Forelimb muscle (tissue), 1 donor: ENCODE results near the gene ANKIB1. TPM values are rescaled to one million over a fixed set of nuclear protein-coding genes. Genes with fewer than 3 reads are reported as not detected.
"Not testable (repeated sequence)": the region's sequence is repeated elsewhere in the genome, so short reads cannot be mapped to it uniquely, and the experiment has no call there.

ENCODE experiments used
- DNase-seq: peaks from one replicate; pipeline ENCODE4 v3.0.0-alpha.2; 2013; ENCODE audit warnings: low read depth
- polyA plus RNA-seq: library from polyadenylated mRNA; unstranded; fragments of 120-200 nt; gene quantifications from one replicate; pipeline ENCODE4 v1.2.1, GENCODE V29; 2013; ENCODE audit not compliant: insufficient read length

ANKIB1 gene
- polyA plus RNA-seq, 1 donor, result 24.7 TPM

- no peak for DNase-seq
Measured at GRCh38 chr7:92402920-92403759, 157.4 kb downstream of the ANKIB1 start.

- DNase-seq, result no peak
Measured at GRCh38 chr7:92403760-92404074, 157.9 kb downstream of the ANKIB1 start.

- no peak for DNase-seq
Measured at GRCh38 chr7:92404170-92404614, 158.4 kb downstream of the ANKIB1 start.

GRCh38 chr7:92409357-92409756, 163.6 kb downstream of the ANKIB1 start:
- DNase-seq, result no peak

- not testable (repeated sequence) for DNase-seq
Measured at GRCh38 chr7:92410162-92410561, 164.4 kb downstream of the ANKIB1 start.

GRCh38 chr7:92412745-92413144, 167.0 kb downstream of the ANKIB1 start:
- DNase-seq, result no peak

- no peak for DNase-seq
Measured at GRCh38 chr7:92413550-92413949, 167.8 kb downstream of the ANKIB1 start.

GRCh38 chr7:92415225-92415624, 169.5 kb downstream of the ANKIB1 start:
- no peak for DNase-seq

DNA sequence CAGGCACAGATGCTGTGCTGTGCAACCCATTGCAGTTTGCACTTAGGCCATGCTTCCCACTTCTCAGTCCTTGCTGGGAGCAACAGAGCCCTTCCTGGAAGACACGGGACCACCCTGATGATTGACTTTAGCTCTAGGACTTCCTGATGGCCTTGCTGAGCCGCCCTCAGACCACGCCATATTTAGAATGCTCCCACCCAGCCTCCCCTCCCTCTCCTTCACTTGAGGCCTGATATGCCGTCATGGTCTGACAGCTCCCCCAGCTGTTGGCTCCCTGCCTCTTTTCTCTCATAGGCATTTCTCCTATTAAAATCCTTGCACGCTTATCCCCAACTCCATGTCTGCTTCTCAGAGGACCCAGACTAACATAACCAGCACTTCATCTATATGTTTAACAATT, 172.1 kb downstream of the ANKIB1 start:
- no peak for DNase-seq

- no peak for DNase-seq
Measured at GRCh38 chr7:92421676-92422435, 176.1 kb downstream of the ANKIB1 start.

GRCh38 chr7:92422926-92423325, 177.2 kb downstream of the ANKIB1 start:
- DNase-seq, result no peak

GRCh38 chr7:92423710-92424131, 177.9 kb downstream of the ANKIB1 start:
- DNase-seq, result no peak

DNA sequence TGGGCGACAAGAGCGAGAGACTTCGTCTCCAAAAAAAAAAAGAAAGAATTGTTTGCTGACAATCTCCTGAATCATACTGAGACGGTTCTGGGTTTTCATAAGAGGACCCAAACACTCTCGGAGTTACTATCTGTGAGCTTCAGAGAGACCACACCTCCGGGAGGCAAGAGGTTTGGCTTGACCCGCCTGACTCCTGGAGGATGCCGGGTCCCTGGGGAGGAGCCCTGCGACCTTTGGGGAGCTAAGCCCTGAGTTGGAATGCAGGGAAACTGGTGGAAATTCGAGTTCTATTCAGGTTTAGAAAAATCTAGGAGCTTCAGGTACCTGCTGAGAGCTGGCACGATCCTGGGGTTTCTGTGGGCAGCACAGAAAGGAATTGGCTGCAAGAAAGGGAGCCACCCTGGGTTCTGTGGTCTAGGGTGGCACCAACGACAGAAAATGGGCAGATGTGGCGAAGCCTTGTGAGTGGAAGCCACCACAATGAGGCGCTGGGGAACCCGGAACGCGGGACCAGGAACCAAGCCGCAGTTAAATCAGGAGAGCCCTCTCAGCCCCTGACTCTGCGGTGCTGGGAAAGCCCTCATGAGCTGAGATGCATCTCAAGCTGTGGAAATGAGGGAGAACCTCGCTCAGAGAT, 179.7 kb downstream of the ANKIB1 start:
- DNase-seq, result no peak

GRCh38 chr7:92427193-92427592, 181.4 kb downstream of the ANKIB1 start:
- DNase-seq, result no peak

- DNase-seq, result no peak
Measured at GRCh38 chr7:92432299-92432946, 186.6 kb downstream of the ANKIB1 start.

DNA sequence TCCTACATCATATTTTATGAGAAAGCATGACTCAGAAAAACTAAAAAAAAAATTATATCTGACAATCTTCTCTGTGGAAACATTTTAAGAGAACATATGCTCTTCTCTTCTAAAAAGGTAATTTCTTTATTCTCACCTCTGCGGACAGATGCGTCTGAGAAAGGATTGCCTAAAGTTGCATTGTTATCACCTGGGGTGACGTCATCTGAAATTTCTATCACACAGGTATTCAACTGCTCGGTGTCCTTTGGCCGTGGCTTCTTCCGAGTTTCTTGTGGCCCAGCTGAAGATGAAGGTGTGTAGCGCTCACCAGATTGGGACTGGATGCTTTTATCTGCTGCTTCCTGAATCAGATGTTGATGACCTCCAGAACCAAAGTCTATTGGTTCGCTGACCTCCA, 187.2 kb downstream of the ANKIB1 start:
- no peak for DNase-seq

- no peak for DNase-seq
Measured at GRCh38 chr7:92435542-92435941, 189.8 kb downstream of the ANKIB1 start.

DNA sequence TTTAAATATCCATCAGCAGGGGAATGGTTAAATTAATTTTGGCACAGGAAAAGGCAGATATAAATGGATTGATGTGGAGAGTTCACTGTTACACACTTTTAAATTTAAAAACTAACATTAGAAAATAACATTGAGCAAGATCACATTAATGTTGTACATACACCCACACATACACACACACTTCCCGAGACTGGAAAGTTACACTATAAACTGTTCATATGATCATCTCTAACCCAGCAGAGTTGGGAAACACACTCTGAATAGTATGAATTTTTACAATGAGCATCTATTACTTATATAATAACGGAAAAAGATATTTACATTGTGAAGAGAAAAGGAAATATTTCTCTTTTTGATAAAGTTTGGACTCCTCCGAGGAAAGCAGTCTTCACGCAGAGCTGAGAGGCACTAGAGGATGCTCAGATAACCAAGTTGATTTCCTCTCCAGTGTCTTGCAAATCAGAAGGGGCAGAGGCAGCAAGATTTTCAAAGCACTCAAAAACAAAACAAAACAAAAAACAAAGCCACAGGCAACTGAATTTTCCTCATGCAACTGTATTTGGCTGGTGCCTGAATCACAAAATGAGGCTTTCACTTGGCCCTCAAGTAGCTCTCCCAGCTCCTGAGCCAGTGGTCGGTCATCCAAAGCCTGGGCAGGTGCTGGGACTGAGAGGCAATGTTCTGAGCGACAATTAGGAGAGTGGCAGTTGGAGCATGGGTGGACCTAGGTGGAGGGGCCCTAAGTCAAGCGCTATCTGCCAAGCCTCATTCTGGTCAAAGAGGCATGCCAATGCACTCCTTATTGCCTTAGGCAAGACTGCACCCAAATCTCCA, 191.1 kb downstream of the ANKIB1 start:
- DNase-seq, result no peak

- no peak for DNase-seq
Measured at GRCh38 chr7:92437956-92438491, 192.2 kb downstream of the ANKIB1 start.

GRCh38 chr7:92442720-92443119, 196.9 kb downstream of the ANKIB1 start:
- DNase-seq, result not testable (repeated sequence)

DNA sequence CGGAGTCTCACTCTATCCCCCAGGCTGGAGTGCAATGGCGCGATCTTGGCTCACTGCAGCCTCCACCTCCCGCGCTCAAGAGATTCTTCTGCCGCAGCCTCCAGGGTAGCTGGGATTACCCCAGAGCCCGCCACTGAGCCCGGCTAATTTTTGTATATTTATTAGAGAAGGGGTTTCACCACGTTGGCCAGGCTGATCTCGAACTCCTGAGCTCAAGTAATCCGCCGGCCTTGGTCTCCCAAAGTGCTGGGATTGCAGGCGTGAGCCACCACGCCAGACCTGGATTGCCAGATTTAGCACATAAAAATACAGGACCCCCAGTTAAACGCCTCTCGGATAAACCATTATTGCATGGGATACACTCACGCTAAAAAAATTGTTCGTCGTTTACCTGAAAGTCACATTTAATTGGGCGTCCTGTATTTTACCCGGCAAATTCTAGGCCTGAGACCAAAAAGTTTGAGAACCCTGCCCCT, 201.1 kb downstream of the ANKIB1 start:
- no peak for DNase-seq
